Mesenteric fat pad (tissue), 1 donor: ENCODE measurements around the gene MYO1B. TPM values are rescaled to one million over a fixed set of nuclear protein-coding genes. Genes with fewer than 3 reads are reported as not detected.

Experiments used
- DNase-seq: peaks from one replicate; pipeline ENCODE4 v3.0.0-alpha.2; 2020; ENCODE audit warnings: low spot score
- total RNA-seq: library from RNA; stranded (reverse); fragmentation: NEBNext Ultra II Directional; extraction: Animal tissue kit (Norgen Biotek cat#: 25700); gene quantifications from one replicate; pipeline ENCODE4 v1.2.1, GENCODE V29; 2021
- donor health status: DM: yes; HTN: yes; CAD: no.

Gene MYO1B
- total RNA-seq, 1 donor from 2014 or later: 63.9 TPM

DNA sequence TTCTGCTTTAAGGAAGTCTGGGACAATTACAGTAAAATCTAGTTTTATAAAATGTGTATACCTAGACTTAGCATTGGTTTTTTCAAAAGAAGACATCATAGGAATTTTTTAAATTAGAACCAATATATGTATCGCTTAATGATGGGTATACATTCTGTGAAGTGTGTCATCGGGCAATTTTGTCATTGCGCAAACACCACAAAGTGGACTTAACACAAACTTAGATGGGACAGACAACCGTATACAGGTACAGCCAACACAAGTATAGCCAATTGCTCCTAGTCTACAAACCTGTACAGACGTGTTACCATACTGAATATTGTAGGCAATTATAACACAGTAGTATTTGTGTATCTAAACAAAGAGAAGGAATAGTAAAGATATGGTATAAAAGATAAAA is 12.7 kb downstream of the MYO1B start:
- no peak for DNase-seq

DNA sequence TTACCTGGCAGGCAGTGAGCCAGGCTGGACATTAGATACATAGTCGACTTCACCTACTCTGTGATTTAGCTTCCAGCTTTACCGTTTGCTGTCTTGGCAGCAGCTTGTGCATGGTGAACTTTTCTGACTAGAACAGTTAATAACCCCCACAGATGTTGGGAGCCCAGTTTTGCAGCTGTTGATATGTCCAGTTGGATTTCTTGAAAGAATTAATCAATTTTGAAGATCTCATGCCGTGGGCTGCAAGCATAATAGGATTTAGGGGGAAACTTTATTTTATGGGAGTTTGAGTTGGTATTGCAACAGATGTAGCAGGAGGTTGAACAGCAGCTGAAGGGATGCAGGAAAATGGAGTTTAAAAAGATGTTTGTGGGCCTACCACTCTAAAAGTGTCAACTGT is 13.8 kb downstream of the MYO1B start:
- no peak for DNase-seq

DNA sequence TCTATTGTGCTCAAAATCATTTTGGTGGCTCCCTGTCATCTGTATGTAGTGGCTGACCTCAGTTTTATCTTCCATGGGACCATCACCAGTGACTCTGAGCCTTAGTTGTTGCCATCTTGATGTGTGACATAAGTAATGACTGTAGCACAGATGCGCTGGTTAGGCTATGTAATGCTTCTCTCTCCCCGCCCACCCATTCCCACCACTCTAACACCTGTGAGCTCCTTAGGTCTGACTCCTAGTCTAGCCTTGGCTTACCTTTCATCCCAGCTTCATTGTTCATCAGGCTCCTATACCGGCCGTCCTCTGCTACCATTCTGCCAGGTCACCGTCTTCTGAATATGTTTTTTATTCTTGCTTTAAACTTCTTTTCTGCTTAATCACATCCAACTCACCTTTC is 17.2 kb downstream of the MYO1B start:
- no peak for DNase-seq

DNA sequence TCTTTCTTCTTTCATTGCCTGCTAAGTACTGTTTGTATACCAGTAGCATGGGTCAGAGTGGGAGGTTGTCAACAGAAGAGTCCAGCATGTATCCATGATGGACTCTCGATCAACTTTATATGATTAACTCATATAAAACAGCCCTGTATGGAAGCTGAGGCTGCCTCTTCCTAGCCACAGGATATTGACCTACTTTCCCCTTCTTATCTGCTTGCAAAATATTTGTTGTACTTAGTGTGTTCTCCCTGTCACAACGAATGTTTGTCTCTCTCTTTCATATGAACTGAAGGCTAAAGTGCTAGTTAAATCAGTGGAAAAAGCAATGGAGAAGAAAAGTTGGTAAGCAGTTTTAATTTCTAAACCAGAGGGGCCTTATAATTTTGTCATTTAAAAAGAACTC is 17.8 kb downstream of the MYO1B start:
- no peak for DNase-seq

DNA sequence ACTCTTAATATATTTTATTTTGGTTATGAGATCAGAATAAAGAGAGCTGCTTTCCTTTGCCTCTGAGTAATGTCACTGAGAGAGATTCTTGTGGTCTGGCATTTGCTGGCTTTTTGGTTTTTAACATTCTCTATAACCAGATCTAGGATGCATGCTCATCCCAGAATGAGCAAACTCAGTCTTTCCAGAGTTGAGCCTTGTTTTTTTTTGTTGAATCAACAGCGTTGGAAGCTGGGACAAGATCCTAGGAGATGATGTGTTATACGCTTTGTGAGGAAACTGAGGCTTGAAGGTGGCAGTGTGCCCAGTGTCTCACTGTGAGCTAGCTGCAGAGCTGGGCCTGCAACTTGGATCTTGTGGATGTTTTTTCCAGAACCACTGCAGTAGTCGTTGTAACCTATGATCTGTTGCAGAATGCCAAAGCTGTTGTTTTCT is 19.5 kb downstream of the MYO1B start:
- no peak for DNase-seq

DNA sequence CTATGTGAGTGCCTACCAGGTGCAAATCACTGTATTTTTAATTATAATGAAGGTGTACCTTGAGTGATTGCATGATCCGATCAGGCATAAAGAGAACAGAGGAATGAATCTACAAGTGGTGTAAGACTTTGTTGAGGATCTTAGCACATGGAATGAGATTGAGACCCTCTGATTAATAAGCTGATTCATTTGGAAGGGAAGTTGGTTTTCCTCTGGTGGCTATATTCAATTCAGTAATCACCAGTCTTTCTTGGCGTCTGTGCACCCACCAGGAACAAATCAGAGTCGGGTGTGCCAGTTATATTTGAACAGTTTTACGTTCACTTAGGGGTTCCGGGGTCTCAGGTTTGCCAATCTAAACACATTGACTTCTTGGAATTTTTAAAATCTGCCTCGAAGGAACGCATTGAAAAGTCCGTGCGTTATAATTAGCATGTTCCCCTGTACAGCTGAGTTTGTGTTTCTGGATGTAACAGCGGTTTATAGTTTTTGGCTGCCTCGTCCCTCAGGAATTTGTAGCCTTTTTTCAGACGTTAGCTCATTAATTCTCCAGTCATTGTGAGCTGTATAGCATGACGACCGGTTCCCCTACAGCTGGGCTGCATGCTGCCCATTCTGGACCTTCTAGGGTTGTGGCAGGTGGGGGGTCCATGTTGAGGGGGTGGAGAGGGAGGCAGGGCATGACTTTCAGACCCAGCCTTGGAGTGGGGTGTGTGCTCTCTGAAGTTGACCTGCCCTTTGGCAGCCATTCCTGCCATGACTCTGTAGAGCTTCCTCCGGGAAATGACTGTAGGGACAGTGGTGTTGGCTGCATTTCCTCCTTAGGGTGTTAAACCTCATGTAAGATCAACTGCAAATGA is 20.3 kb downstream of the MYO1B start:
- no peak for DNase-seq

DNA sequence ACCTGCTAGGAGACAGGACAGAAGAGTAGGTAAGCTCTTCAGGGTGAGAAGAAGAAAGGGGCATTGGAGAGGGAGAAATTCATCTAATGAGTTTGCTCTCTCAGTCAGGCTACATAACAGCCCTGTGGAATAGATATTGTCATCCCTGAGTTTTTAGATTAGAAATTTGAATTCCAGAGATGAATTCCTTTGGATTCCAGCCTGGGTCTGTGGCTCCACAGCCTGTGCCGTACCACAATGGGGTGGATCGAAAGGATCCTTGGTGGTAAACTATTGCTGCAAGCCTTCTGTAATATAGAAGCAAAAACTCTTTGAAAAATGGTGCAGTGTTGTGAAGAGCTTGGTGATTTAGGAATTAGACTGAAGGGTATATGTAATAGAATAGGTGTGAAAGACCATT is 21.0 kb downstream of the MYO1B start:
- DNase-seq: no peak

DNA sequence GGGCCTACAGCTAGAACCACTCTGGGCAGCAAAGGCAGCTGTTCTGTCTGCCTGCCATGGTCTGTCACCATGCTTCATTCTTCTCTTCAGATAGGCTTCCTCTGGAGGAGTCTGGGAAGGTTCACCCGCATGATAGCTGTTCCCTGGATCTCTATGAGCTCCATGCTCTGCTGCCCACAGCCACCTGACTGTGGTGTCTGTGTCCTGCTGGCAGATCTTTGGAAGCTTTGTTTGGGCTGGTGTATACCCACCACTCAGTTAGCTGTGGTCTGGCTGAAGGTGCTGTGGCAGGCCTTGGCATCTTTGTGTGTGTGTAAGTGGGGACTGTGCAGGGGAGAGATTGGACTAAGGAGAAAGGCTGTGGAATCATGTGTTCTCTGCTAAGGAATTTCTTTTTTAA is 23.4 kb downstream of the MYO1B start:
- DNase-seq: no peak

DNA sequence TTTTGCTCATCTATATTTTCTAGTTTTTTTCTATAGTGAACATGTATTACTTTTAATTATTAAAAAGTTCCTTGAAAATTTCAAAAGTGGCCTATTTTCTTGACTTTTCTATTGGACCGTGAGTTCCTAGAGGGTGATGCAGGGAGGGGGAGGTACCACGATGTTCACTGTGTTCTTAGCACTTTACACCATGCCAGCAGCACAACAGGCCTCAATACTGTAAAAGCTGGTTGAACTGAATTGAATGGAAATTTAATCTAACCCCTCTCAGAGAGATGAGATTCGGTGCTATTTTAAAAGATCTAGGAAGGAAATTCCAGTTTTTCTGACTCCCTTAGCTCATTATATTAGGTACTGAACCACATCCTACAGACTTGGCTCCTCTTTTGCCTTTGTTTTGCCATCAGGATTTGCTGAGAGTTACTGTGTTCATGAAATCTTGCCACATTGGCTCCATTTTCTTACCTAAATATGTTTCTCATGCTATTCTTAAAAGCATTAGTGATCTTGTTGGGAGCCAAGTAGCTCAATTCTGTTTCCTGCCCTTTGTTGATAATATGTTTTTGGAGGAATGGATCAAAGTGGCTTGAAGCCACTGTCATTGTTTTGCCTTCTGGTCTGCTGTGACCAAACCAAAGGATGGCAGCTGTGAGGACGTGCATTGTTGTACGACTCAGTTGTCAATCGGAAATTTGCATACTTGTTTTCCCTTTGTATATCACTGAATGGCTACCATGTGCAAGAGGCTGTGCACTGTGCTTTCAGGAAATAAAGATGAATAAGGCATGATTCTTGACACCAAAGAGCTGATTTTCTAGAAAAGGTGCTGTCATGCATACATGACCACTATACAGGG is 25.3 kb downstream of the MYO1B start:
- no peak for DNase-seq

DNA sequence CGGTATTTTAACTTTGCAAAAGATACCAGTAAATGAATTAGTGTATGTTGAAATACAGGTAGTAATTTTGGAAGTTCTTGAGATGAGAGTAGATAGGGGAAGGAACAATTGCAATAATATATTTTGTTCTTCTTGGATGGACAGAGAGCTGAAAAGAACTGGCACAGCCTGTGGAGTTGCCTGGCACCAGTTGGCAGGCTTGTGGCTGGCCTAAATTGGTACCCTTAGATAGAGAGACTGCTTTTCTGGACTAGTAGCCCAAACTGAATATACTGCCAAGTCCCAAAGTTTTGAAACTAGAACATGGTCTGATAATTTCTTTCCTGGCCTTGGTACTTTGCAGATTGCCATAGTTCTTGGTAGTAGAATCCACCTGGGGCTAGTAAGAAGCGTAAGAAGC is 26.9 kb downstream of the MYO1B start:
- no peak for DNase-seq

DNA sequence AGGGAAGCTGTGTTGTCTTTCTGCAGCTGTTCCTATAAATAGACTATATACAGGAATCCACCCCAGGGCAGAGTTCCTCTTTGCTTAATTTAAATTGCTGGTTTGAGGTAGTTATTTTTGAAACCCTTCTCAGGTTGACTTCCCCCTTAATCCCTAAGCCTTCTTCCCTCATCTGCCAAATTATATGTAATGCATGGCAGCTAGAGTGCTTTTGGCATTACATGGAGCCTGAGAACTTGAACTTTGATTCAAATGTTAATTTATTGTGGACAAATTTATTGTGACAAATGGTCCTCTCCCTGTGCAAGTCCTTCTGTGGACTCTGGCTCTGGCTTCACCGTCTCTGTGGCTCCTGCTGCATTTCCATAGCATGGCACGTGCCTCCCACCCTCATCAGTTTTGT is 29.2 kb downstream of the MYO1B start:
- no peak for DNase-seq

DNA sequence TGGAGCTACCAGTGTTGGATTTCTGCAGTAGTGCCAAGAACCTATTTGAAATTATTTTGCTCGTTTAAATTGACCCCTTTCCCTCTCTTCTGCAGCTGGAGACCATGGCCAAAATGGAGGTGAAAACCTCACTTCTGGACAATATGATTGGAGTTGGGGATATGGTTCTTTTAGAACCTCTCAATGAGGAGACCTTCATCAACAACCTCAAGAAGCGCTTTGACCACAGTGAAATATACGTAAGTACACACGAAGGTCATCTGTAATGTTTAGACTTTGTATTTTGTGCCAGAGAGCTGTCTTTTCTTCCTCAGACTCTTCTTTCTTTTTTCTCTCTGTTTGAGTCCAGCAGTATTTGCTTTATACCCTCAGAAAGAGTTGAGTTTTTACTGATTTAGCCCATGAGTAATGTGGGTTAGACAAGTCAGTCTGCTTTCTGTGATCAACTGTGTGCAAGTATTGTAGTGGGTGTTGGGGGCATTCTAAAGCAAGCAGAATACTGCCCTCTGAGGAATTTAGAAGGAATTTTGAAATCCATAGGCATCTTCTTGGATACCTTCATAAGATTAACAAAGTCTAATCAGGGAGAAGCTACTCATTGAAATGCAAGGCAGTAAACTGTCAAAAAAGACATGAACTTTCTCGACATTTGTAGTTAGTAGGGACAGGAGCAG is 31.7 kb downstream of the MYO1B start:
- DNase-seq: no peak

DNA sequence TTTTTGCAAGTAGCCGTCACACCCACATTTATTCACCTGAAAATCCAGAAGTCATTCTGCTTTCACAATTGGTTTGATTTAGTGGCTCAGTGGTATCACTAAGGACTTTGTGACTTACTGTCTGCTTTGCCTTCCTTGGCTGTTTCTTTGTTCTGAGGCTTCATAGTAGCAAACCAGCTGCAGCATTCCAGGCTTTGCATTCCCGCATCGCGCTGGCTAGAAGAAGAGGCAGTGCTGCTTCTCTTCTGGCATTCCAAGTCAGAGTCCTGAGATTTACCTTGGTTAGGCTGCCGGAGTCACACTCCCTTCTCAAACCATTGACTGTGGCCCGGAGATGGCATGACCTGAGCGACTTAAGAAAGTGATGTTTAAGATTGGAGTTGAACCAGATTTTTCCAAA is 35.1 kb downstream of the MYO1B start:
- no peak for DNase-seq

DNA sequence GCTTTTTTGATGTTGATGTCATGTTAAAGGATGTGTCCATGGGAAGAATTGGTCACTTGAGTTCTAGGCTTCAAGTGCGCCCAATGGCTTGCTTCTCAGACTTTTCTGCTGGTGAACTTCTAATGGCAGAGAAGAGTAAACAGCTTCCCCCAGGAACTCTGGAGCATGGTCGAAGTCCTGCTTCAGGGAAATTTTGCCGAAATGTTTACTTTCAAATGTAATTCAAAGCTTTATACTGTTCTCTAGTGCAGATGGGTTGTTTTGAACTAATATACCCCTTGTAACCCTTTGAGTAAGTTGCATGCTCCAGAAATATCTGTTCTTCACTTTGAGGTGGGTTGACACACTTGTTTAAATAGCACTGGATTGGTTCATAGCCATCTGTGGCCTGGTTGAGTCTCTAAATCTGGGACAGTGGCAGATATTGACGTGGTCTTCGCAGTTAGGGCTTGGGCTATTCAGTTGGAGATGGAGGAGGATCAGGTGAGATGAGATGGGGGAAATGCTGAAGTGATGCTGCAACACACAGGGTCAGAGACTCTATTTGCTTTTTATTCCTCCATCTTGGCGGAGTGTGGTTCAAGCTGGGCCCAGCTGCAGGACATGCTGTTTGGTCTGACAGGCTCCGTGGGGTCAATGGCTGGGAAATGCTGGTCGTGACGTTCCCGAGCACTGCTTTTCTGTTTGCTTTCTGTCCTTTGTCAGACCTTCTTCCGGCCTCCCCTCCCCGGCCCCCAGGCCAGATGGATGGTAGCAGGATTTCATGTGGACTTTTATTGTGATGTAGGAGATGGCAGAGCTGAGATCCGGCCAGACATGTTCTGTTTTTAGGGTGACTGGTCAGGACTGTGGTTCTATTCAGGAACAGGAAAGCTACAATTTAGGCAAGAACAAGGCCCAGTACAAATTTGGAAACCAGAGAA is 35.9 kb downstream of the MYO1B start:
- DNase-seq: no peak

DNA sequence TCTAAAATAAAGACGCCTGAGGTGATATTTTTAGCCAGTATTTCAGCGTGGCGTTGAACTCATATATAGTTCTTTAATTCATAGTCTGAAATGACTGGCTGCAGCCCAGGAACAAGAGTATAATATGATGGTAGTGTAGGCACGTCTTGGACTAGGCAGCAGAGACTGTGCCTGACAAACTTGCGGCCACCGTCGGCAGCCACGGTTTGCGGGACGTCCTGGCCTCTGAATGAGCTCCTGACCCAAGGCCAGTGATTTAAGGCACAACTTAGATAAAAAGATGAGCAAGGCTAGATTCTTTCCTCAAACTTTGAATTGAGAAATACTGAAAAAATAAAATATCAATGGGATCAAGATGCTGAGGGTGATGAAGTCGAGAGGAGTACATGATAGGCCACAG is 40.0 kb downstream of the MYO1B start:
- no peak for DNase-seq

DNA sequence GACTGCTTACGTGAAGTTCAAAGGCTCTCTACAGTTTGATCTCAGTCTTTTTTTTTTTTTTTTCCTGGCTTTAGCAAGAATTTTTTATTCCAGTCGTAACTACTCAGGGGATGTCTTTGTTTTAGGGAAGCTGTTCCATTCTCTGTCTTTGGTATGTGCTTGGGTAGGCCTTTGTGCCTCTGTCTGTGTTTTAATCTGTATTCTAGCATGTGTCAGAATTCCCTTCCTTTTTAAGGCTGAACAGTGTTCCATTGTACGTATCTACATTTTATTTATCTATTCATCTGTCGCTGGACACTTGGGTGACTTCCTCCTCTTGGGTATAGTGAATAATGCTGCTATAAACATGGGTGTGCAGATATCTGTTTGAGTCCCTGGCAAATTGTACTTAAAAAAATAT is 42.6 kb downstream of the MYO1B start:
- no peak for DNase-seq

DNA sequence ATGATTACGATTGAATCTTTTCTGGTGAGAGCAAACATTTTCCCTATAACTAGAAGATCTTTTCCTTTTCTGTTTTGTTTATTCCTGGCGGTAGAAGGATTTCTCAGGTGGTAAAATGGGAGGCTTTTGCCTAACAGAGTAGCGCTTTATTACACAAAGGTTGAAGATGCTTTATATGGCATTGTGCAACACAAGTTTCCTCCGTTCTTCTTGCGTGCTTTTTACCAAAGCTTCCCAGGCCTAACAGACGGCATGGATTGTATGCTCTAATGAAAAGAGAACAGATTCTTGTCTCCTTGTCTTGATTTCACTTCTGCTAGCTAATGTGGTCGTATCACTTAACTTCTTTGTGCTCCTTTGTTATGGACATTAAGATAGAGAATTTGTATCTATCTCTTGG is 43.8 kb downstream of the MYO1B start:
- DNase-seq: no peak

DNA sequence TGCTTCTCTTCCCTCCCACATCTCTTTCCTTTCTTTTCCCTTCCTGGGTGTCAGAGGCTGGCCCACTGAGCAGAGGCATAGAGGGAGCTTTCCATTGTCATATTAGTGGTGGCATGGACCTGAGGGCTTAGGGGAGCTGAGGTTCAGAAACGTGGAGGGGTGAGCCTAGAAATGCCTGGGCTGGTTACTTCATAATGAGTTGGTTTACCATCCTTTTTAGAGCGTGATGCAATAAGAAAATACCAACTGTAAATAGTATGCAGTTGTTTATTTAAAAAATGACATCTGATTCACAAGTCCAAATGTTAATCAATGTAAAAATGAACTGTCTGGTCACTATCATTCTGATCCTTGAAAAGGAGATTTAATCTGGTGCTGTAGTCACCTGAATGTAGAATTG is 46.3 kb downstream of the MYO1B start:
- no peak for DNase-seq

DNA sequence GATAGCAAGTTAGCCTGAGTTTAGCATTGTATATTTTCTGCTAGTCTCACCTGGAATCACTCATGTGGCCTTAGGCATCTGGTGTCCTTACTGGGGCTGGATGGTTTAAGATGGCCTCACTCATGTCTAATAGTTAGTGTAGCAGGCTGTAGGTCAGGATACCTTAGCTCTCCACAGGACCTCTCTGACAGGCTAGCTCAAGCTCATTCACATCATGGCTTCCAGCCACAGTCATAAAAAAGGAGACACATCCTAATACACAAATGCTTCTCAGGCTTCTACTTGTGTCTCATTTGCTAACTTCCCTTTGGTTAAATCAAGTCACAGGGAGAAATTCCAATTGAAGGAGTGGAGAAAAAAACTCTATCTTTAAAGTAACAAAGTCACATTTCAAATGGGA is 47.7 kb downstream of the MYO1B start:
- DNase-seq: no peak

DNA sequence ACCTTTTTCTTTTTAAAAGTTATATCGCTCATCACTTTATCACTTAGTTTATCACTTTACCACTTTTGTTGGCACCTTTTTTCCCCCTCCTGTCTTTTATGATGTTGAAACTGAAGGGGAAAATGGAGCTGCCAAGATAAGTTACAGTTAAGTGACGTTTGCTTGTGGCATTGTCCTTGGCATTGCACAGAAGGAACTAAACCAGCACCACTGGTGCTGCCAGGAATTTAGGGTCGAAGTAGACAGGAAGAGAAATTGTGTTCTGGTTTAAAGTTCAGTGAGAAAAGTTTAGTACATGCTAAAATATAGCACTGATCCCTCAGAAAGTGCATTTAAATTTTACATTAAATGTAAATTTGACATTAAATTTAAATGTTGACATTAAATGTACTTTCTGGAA is 49.9 kb downstream of the MYO1B start:
- no peak for DNase-seq
